Measurements from ENCODE around the gene CPVL. TPM values are rescaled to one million over a fixed set of nuclear protein-coding genes. Genes with fewer than 3 reads are reported as not detected.

CPVL gene
- total RNA-seq, 2 experiments from 2014 or later = not detected

DNA sequence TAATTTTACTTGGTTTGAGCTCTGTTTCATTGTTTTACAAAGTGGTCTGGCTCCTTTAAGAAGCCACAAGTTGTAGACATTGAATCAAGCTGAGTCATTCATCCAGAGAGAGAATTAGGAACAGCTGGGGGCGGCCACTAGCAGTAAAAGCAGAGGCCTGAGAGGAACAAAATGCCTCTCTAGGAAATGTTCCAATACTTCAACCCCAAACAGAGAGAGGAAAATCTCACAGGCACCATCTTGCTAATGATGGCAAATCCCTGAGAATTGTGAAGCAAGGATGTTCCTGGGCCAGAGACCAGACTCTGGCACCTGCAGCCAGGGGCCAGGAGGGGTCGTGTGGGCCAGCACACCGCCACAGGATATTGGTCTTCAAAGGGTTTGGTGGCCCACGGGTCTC, 161.7 kb downstream of the CPVL start:
- no peak for DNase-seq
- CTCF ChIA-PET = no interaction called here

DNA sequence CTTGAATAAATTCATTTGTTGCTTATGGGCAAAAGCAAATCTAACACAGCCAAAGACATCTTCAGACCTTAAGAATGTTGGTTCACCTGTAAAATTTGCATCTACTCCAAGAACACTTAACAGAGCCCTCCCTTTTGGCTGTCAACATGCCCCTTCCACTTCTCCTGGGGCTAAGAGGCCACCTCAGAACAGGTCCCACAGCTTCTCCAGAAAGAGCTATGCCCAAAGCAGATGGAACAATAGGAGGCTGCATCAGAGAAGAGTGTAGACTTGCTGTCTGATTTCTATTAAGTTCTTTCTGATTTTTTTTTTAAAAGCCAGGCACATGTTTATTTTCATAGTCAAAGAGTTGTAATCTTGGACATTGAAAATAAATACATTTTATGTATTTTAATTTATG, 162.1 kb downstream of the CPVL start:
- CTCF ChIA-PET = no interaction called here
- intact Hi-C loops (cut with micrococcal nuclease) = no loop called here
- Mint-ChIP-seq H3K27ac (no peak overlapping the region), H3K9me3 (no peaks in the 10 kb centered on the region), H3K27me3 (ENCODE audit: low read depth) (peaks cover 14% of the 10 kb centered on the region), H3K4me1 (ENCODE audit: low read depth) (no peaks in the 10 kb centered on the region), H3K4me3 (no peak overlapping the region), H3K36me3 (ENCODE audit: low read depth) (no peaks in the 10 kb centered on the region)
- no peak for DNase-seq

More for the DNA sequence above, 161.7 kb downstream of the CPVL start:
- Mint-ChIP-seq H3K36me3 (ENCODE audit: low read depth) (no peaks in the 10 kb centered on the region), H3K4me1 (ENCODE audit: low read depth) (no peaks in the 10 kb centered on the region), H3K4me3 (no peak overlapping the region), H3K27me3 (ENCODE audit: low read depth) (peaks cover 17% of the 10 kb centered on the region), H3K27ac (no peak overlapping the region), H3K9me3 (no peaks in the 10 kb centered on the region)
- intact Hi-C loops (cut with micrococcal nuclease) = no loop called here

DNA sequence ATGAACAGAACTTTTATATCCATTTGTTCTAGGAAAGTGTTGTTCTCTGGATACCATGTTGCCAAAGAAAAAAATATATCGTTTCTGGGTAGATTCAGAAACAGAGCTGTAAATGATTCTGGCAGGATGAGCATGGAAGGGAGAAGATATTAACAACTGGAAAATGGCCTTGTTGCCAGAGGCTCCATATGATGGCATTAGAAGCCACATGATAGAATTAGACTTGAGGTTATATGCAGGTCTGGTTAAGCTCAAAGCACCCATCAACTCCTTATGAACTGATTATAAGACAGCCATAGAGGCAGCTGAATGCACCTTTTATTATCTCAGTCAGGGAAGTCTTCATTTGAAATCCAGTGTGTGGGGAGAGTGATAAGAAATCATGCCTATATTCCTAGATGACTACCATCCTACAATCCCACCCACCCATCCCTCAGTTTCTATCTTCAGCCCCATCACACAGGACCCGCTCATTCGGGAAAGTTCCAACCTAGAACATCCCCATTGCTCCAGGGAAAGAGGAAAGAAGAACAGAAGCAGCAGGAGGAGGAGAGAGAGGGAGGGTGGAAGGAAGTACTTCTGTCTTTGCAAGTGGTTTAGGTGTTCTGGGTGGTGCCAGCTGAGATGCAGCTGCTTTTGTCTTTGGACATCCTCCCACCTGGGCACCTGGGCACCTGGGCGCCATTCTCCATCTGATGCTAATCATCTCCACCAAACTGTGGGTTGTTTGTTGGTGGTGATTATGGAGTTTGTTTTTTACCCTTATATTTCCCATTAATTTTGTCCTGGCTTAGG, 162.7 kb downstream of the CPVL start:
- Mint-ChIP-seq H3K27me3 (ENCODE audit: low read depth) (peaks cover 14% of the 10 kb centered on the region), H3K4me3 (no peak overlapping the region), H3K4me1 (ENCODE audit: low read depth) (no peaks in the 10 kb centered on the region), H3K27ac (no peak overlapping the region), H3K36me3 (ENCODE audit: low read depth) (no peaks in the 10 kb centered on the region), H3K9me3 (no peaks in the 10 kb centered on the region)
- intact Hi-C loops (cut with micrococcal nuclease) = no loop called here
- CTCF ChIA-PET = interaction anchor here (0.6 to 0.8 kb wide), 2 partner anchors 27 to 78 kb away, joined by 3 to 5 read pairs; no protein-coding TSS in a partner anchor
- DNase-seq = no peak

DNA sequence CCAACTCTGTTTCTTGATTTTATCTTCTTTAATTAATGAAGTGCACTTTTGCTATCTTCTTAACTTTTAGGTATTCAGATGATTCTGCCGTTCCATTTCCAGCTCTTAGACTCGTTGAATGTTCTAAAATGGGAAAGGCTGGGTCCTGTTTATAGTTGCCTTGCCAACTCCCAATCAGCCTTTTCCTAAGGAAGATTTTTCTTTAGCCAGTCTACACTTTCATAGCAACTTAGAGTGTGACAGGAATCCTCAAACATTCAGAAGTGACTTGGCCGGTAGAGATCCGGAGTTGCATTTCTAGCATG, 165.2 kb downstream of the CPVL start:
- no peak overlapping the region for H3K4me3 Mint-ChIP-seq
- no peak for DNase-seq
- CTCF ChIA-PET = interaction anchor here (0.8 kb wide), 1 partner anchor 125 kb away, joined by 3 read pairs; no protein-coding TSS in a partner anchor
- H3K36me3 Mint-ChIP-seq (ENCODE audit: low read depth) = no peaks in the 10 kb centered on the region
- intact Hi-C loops (cut with micrococcal nuclease) = no loop called here
- no peak overlapping the region for H3K27ac Mint-ChIP-seq
- H3K9me3 Mint-ChIP-seq = no peaks in the 10 kb centered on the region
- H3K27me3 Mint-ChIP-seq (ENCODE audit: low read depth) = peaks cover 14% of the 10 kb centered on the region
- H3K4me1 Mint-ChIP-seq (ENCODE audit: low read depth) = no peaks in the 10 kb centered on the region

DNA sequence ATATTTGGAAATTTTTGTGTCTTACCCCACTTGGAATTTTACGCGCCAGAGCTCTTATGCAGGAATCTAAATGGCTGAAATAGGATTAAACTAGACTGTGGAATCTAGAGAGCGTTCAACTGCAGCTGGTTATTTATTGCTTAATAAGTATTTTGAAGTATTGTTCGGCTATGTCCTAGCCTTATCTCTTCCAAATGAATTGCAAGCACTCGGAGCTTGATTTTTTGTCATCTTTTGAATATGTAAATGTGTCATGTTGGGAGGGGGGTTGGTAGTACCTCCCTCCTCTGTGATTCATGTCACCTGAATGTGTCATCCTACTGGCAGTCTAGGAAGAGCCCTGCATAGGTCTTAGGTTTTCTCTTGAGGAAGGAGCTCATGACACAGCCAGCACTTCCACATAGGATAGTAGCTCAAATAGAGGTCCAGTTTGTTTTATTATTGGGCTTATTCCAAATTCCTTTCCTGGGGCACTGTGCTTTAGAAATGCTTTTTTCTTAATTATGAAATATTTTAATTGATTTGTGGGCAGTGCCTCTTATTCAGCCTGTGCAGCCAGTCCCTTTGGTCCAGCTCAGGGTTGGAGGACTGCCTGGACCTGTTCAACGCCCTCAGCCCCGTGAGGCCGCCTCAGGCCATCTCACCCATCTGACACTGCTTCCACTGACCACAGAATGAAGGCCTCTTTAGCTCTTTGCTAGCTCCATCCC, 165.7 kb downstream of the CPVL start:
- Mint-ChIP-seq H3K27me3 (ENCODE audit: low read depth) (peaks cover 14% of the 10 kb centered on the region), H3K4me3 (no peak overlapping the region), H3K27ac (no peak overlapping the region), H3K9me3 (no peaks in the 10 kb centered on the region), H3K36me3 (ENCODE audit: low read depth) (no peaks in the 10 kb centered on the region), H3K4me1 (ENCODE audit: low read depth) (no peaks in the 10 kb centered on the region)
- intact Hi-C loops (cut with micrococcal nuclease) = no loop called here
- no peak for DNase-seq
- CTCF ChIA-PET = interaction anchor here (1.3 kb wide), 1 partner anchor 53 kb away, joined by 4 read pairs; no protein-coding TSS in a partner anchor

DNA sequence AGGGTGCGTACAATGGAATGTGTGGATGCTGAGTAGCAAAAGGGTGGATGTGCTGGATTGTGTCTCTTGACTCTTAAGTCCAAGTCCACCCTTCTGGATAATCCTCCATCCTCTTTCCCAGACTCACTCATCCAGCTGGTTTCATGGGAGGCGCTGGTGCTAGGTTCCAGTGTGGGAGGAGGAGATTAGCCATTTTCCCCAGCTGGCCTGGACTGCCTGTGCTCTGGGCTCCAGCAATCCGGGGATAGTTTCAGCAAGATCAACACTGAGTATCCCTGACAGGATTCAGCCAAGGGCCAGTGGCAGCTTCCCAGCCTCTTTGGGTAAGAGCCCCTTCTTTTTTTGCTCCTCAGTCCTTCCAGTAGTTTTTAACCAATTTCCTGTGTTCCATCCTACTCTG, 166.6 kb downstream of the CPVL start:
- CTCF ChIA-PET = interaction anchor here (0.6 to 1.3 kb wide), 3 partner anchors 8 to 127 kb away, joined by 3 to 4 read pairs (median 3); no protein-coding TSS in a partner anchor
- H3K27ac Mint-ChIP-seq = no peak overlapping the region
- intact Hi-C loops (cut with micrococcal nuclease) = no loop called here
- H3K9me3 Mint-ChIP-seq = no peaks in the 10 kb centered on the region
- no peaks in the 10 kb centered on the region for H3K36me3 Mint-ChIP-seq (ENCODE audit: low read depth)
- no peak overlapping the region for H3K4me3 Mint-ChIP-seq
- DNase-seq = no peak
- no peaks in the 10 kb centered on the region for H3K4me1 Mint-ChIP-seq (ENCODE audit: low read depth)
- H3K27me3 Mint-ChIP-seq (ENCODE audit: low read depth) = peaks cover 14% of the 10 kb centered on the region

DNA sequence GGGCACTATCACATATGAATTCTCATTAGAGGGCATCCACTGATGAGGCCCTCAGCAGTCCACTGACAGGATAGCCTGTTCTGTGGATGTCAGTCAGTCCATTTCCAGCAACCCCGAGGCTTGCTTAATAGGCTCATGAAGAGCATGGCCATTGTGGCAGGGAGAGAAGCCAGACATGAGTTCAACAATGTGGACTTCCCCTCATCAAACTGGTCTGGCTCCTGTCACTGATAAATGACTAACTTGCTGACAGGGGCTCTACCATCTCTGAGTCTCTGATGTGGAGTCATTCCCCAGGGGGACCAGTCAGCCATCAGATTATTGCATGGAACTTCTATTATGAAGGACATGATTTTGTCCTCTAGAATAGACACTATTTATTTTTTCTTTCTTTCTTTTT, 168.5 kb downstream of the CPVL start:
- Mint-ChIP-seq H3K4me1 (ENCODE audit: low read depth) (no peaks in the 10 kb centered on the region), H3K27ac (no peak overlapping the region), H3K4me3 (no peak overlapping the region), H3K9me3 (peaks cover 10% of the 10 kb centered on the region), H3K36me3 (ENCODE audit: low read depth) (no peaks in the 10 kb centered on the region), H3K27me3 (ENCODE audit: low read depth) (peaks cover 12% of the 10 kb centered on the region)
- CTCF ChIA-PET = no interaction called here
- intact Hi-C loops (cut with micrococcal nuclease) = no loop called here
- DNase-seq = no peak

DNA sequence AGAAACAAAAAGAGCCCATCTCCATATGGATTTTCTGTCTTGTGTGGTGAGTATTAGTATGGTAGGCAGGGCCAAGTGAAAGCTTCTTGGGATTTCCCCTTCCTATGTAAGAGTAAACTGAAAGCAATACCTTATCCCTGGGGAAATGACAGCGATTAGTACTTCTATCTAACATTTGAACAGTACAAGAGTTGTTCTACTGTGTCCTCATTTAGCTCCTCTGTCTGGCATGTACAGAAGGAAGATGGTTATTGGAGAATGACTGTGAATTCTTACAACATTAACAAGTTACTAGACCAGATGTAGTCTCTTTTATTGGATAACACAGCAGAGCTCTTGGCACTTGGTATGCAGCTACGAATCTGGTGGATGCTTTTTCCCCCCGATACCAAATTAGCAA, 170.3 kb downstream of the CPVL start:
- Mint-ChIP-seq H3K36me3 (ENCODE audit: low read depth) (no peaks in the 10 kb centered on the region), H3K27me3 (ENCODE audit: low read depth) (peaks cover 7% of the 10 kb centered on the region), H3K9me3 (peaks cover 16% of the 10 kb centered on the region), H3K4me3 (no peak overlapping the region), H3K4me1 (ENCODE audit: low read depth) (no peaks in the 10 kb centered on the region), H3K27ac (no peak overlapping the region)
- DNase-seq = no peak
- intact Hi-C loops (cut with micrococcal nuclease) = no loop called here
- CTCF ChIA-PET = interaction anchor here (0.6 kb wide), 1 partner anchor 125 kb away, joined by 3 read pairs; no protein-coding TSS in a partner anchor

DNA sequence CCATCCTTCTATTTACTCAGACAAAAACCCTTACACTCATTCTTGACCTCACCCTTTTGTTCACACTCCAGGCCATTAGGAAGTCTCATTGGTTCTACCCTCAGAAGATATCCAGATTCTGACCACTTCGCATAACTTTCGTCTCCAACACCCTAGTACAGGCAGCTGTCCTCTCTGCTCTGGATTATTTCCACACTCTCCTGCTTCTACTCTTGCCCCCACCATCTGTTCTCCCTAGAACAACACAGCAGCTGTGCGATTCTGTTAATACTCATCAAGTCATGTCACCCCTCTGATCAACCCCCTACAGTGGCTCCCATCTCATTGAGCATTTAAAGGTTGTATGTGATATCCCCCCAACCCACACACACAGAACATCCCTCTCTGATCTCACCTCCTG, 172.7 kb downstream of the CPVL start:
- CTCF ChIA-PET = no interaction called here
- no peaks in the 10 kb centered on the region for H3K4me1 Mint-ChIP-seq (ENCODE audit: low read depth)
- H3K4me3 Mint-ChIP-seq = no peak overlapping the region
- H3K27me3 Mint-ChIP-seq (ENCODE audit: low read depth) = peaks cover 8% of the 10 kb centered on the region
- H3K36me3 Mint-ChIP-seq (ENCODE audit: low read depth) = no peaks in the 10 kb centered on the region
- intact Hi-C loops (cut with micrococcal nuclease) = no loop called here
- no peak for DNase-seq
- H3K27ac Mint-ChIP-seq = no peak overlapping the region
- H3K9me3 Mint-ChIP-seq = peaks cover 17% of the 10 kb centered on the region

DNA sequence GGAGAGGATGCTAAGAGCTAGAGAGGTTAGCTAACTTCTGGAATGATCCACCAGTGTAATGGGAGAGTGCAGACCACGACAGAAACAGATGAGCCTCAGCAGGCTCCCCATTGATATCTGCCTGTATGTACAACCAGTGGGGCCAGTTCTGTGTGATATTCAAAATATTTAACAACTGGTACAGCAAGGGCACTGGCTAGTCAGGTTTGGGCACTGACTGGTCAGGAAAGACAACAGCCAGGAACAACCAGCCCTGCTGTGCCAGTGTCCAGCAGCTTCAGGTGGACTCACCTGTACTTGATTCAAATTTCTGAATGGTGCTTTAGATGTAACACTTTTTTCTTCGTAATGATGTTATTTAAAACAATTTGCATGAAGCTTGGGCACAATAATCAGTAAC, 182.3 kb downstream of the CPVL start:
- CTCF ChIA-PET = no interaction called here
- Mint-ChIP-seq H3K4me1 (ENCODE audit: low read depth) (no peaks in the 10 kb centered on the region), H3K27me3 (ENCODE audit: low read depth) (peaks cover 19% of the 10 kb centered on the region), H3K36me3 (ENCODE audit: low read depth) (no peaks in the 10 kb centered on the region), H3K4me3 (no peak overlapping the region), H3K27ac (no peak overlapping the region), H3K9me3 (no peaks in the 10 kb centered on the region)
- no peak for DNase-seq
- intact Hi-C loops (cut with micrococcal nuclease) = no loop called here

DNA sequence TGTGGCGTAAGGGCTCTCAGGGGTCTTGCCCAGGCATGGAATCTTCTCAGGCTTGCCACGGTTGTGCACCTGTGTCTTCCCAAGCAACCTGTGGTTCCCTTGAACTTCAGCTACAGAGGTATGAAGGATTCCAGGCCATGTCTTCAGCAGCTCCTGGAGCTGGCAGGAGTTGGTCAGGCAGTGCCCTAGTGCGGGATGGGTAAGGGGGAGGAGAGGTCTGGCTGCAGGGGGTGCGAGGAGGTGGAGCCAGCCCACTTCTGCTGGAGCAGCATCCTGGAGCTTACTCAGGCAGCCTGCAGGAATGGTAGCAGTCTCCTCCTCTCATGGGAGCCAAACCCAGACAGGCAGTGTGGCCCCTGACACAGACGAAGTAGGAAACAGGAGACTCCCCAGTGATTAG, 184.4 kb downstream of the CPVL start:
- CTCF ChIA-PET = no interaction called here
- H3K27ac Mint-ChIP-seq = no peak overlapping the region
- H3K9me3 Mint-ChIP-seq = no peaks in the 10 kb centered on the region
- H3K4me3 Mint-ChIP-seq = no peak overlapping the region
- no peak for DNase-seq
- H3K27me3 Mint-ChIP-seq (ENCODE audit: low read depth) = peaks cover 36% of the 10 kb centered on the region
- H3K36me3 Mint-ChIP-seq (ENCODE audit: low read depth) = no peaks in the 10 kb centered on the region
- intact Hi-C loops (cut with micrococcal nuclease) = no loop called here
- peaks cover 8% of the 10 kb centered on the region for H3K4me1 Mint-ChIP-seq (ENCODE audit: low read depth)

DNA sequence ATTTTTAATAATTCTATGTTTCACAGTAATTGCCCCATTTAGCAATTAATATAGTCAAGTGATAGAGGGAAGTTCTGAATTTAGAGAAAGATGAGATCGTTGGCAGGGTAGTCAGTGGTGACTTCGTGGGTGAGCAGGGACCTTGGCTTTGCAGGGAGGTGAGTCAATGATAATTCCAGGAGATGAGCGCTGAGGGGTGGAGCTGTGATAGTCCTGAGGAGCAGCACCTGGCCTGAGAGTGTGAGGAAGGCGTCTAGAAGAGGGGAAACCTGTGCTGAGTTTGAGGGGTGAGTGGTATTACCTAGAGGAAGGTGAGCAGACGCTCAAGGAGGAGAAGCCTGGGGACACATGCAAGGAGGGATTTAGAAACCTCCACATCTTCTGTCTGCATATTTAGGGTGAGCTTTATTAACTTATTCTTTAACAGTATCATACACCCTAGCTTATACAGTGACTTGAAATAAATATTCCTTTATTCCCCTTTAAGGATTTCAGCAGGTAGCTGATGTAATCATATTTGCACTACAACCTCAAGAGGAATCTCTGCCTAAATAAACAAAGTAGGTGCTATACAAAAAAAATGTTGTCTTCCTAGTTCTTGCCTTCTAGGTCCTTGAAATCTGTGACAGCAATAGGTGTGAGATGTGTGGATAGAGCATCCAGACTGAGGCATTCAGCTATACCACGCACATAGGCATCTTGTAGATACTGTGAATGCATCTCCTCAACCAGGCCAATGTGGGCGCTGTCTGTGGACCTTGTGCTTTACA, 186.1 kb downstream of the CPVL start:
- H3K27me3 Mint-ChIP-seq (ENCODE audit: low read depth) = peaks cover 42% of the 10 kb centered on the region
- no peak overlapping the region for H3K4me3 Mint-ChIP-seq
- H3K36me3 Mint-ChIP-seq (ENCODE audit: low read depth) = no peaks in the 10 kb centered on the region
- no peak for DNase-seq
- H3K27ac Mint-ChIP-seq = no peak overlapping the region
- intact Hi-C loops (cut with micrococcal nuclease) = no loop called here
- peaks cover 10% of the 10 kb centered on the region for H3K4me1 Mint-ChIP-seq (ENCODE audit: low read depth)
- no peaks in the 10 kb centered on the region for H3K9me3 Mint-ChIP-seq
- CTCF ChIA-PET = interaction anchor here (0.5 to 1.6 kb wide), 3 partner anchors 38 to 340 kb away, joined by 3 to 4 read pairs (median 3); no protein-coding TSS in a partner anchor
